Upper lobe of right lung (tissue), 1 donor: ENCODE results near the gene LPAR1. TPM values are rescaled to one million over a fixed set of nuclear protein-coding genes. Genes with fewer than 3 reads are reported as not detected.

Source experiments
- ATAC-seq: fragments of 200-7000 bp; cut with Tn5 transposase; one replicate; pipeline ENCODE4 v1.9.1; 2020; ENCODE audit warnings: mild to moderate bottlenecking, moderate library complexity
- DNase-seq: peaks from one replicate; pipeline ENCODE4 v3.0.0-alpha.2; 2020
- H3K27ac ChIP-seq: fragments of 200-600 bp; one replicate; pipeline ENCODE4 v1.8.0; 2022
- H3K27me3 ChIP-seq: fragments of 200-600 bp; one replicate; pipeline ENCODE4 v1.8.0; 2022; ENCODE audit warnings: mild to moderate bottlenecking
- H3K36me3 ChIP-seq: fragments of 200-600 bp; one replicate; pipeline ENCODE4 v1.8.0; 2022
- H3K4me1 ChIP-seq: fragments of 200-600 bp; one replicate; pipeline ENCODE4 v1.8.0; 2022
- H3K4me3 ChIP-seq: fragments of 200-600 bp; one replicate; pipeline ENCODE4 v1.8.0; 2022; ENCODE audit warnings: mild to moderate bottlenecking
- H3K9me3 ChIP-seq: fragments of 200-600 bp; one replicate; pipeline ENCODE4 v1.8.0; 2022
- CTCF ChIP-seq: fragments of 200-600 bp; IDR thresholded peaks from one replicate; pipeline ENCODE4 v1.8.0; 2022; ENCODE audit warnings: antibody characterized with exemption
- intact Hi-C: fragments of 100-400 bp; cut with DNase I; formaldehyde crosslinking; loops from one replicate; pipeline ENCODE4 v1.11.0; 2022
- total RNA-seq: library from RNA; stranded (reverse); fragmentation: NEBNext Ultra II Directional; extraction: Animal tissue kit (Norgen Biotek cat#: 25700); gene quantifications from one replicate; pipeline ENCODE4 v1.2.1, GENCODE V29; 2021
- donor health status: DM: no; HTN: yes; CAD: no; lungs with severe emphysema.

Gene LPAR1
- total RNA-seq, 1 donor from 2014 or later: 18.2 TPM

- Histone ChIP-seq H3K27ac (no peak overlapping the region), H3K9me3 (no peaks in the 10 kb centered on the region), H3K4me3 (no peak overlapping the region), H3K27me3 (no peaks in the 10 kb centered on the region), H3K36me3 (no peaks in the 10 kb centered on the region), H3K4me1 (no peaks in the 10 kb centered on the region)
- no peak for TF ChIP-seq CTCF
- ATAC-seq (no peak), DNase-seq (no peak)
- intact Hi-C loops: no loop called here
Measured at GRCh38 chr9:110894731-110895130, 143.5 kb downstream of the LPAR1 start.

- Histone ChIP-seq H3K4me3 (no peak overlapping the region), H3K9me3 (no peaks in the 10 kb centered on the region), H3K27ac (no peak overlapping the region), H3K4me1 (no peaks in the 10 kb centered on the region), H3K36me3 (no peaks in the 10 kb centered on the region), H3K27me3 (no peaks in the 10 kb centered on the region)
- no peak for TF ChIP-seq CTCF
- intact Hi-C loops: no loop called here
- DNase-seq: no peak
- no peak for ATAC-seq
Measured at GRCh38 chr9:110892689-110893088, 145.6 kb downstream of the LPAR1 start.

- intact Hi-C loops: no loop called here
- DNase-seq: no peak
- Histone ChIP-seq H3K36me3 (no peaks in the 10 kb centered on the region), H3K27me3 (no peaks in the 10 kb centered on the region), H3K4me1 (no peaks in the 10 kb centered on the region), H3K9me3 (no peaks in the 10 kb centered on the region), H3K4me3 (no peak overlapping the region), H3K27ac (no peak overlapping the region)
- TF ChIP-seq CTCF: no peak
- ATAC-seq: peak; percentile 51
Measured at GRCh38 chr9:110891760-110892159, 146.5 kb downstream of the LPAR1 start.

- Histone ChIP-seq H3K9me3 (no peaks in the 10 kb centered on the region), H3K4me3 (no peak overlapping the region), H3K36me3 (no peaks in the 10 kb centered on the region), H3K27me3 (no peaks in the 10 kb centered on the region), H3K4me1 (no peaks in the 10 kb centered on the region), H3K27ac (no peak overlapping the region)
- DNase-seq (no peak), ATAC-seq (no peak)
- no peak for TF ChIP-seq CTCF
- intact Hi-C loops: no loop called here
Measured at GRCh38 chr9:110890416-110890815, 147.9 kb downstream of the LPAR1 start.

GRCh38 chr9:110887276-110887675, 151.0 kb downstream of the LPAR1 start:
- Histone ChIP-seq H3K4me3 (no peak overlapping the region), H3K4me1 (no peaks in the 10 kb centered on the region), H3K27me3 (no peaks in the 10 kb centered on the region), H3K9me3 (no peaks in the 10 kb centered on the region), H3K36me3 (no peaks in the 10 kb centered on the region), H3K27ac (peak overlapping the region; percentile 31)
- intact Hi-C loops: no loop called here
- ATAC-seq: no peak
- DNase-seq: no peak
- no peak for TF ChIP-seq CTCF

- no peak for ATAC-seq
- Histone ChIP-seq H3K27me3 (no peaks in the 10 kb centered on the region), H3K4me3 (no peak overlapping the region), H3K4me1 (no peaks in the 10 kb centered on the region), H3K9me3 (no peaks in the 10 kb centered on the region), H3K27ac (peak overlapping the region; percentile 31), H3K36me3 (no peaks in the 10 kb centered on the region)
- intact Hi-C loops: no loop called here
- DNase-seq: no peak
- TF ChIP-seq CTCF: no peak
Measured at GRCh38 chr9:110886832-110887231, 151.4 kb downstream of the LPAR1 start.
